ENCODE measurements around the gene GPC5. TPM values are rescaled to one million over a fixed set of nuclear protein-coding genes. Genes with fewer than 3 reads are reported as not detected.

GPC5 gene
- total RNA-seq, 2 experiments from 2014 or later: 2.4 TPM; not detected in 1

DNA sequence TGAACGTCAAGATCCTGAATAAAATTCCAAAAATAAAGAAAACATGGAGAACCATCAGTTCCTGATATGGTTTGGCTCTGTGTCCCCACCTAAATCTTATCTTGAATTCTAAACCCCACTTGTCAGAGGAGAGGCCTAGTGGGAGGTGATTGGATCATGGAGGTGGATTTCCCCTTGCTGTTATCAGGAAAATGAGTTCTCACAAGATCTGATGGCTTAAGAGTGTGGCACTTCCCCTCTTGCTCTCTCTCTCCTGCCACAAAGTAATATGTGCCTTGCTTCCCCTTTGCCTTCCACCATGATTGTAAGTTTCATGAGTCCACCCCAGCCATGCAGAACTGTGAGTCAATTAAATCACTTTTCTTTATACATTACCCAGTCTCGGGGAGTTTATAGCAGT lies 827.4 kb downstream of the GPC5 start:
- intact Hi-C loops (cut with micrococcal nuclease; ENCODE audit: unreplicated experiment): no loop called here
- 0 out of 2 replicates have a peak, but pooled peaks cover 4% of the 10 kb centered on the region for H3K9me2 ChIP-seq (ENCODE audit: insufficient read depth, low read length)
- TF ChIP-seq, protein P1, sequence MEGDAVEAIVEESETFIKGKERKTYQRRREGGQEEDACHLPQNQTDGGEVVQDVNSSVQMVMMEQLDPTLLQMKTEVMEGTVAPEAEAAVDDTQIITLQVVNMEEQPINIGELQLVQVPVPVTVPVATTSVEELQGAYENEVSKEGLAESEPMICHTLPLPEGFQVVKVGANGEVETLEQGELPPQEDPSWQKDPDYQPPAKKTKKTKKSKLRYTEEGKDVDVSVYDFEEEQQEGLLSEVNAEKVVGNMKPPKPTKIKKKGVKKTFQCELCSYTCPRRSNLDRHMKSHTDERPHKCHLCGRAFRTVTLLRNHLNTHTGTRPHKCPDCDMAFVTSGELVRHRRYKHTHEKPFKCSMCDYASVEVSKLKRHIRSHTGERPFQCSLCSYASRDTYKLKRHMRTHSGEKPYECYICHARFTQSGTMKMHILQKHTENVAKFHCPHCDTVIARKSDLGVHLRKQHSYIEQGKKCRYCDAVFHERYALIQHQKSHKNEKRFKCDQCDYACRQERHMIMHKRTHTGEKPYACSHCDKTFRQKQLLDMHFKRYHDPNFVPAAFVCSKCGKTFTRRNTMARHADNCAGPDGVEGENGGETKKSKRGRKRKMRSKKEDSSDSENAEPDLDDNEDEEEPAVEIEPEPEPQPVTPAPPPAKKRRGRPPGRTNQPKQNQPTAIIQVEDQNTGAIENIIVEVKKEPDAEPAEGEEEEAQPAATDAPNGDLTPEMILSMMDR (conservative IDR thresholded peaks at IDR 0.05; ENCODE audit: low read length): no peak
- no peak for TF ChIP-seq EZH2phosphoT487 (IDR thresholded peaks at IDR 0.05; ENCODE audit: borderline replicate concordance, low read depth, low read length)
- no peak overlapping the region for H3K4me2 ChIP-seq (ENCODE audit: low read length)
- H2AFZ ChIP-seq (ENCODE audit: low read length): no peak overlapping the region
- no peak overlapping the region for H3K4me3 ChIP-seq (ENCODE audit: low read depth, low read length, poor library complexity, severe bottlenecking)
- H3K9me3 ChIP-seq (ENCODE audit: low read length): no peaks in the 10 kb centered on the region
- H3K4me1 ChIP-seq (ENCODE audit: insufficient read depth, low read length, poor library complexity, severe bottlenecking): no peaks in the 10 kb centered on the region
- POLR2A ChIA-PET: interaction anchor here (0.8 to 2.5 kb wide), 10 partner anchors 11 to 734 kb away, joined by 3 to 21 read pairs (median 4); no protein-coding TSS in a partner anchor
- H4K20me1 ChIP-seq (ENCODE audit: insufficient read depth, low read length): no peaks in the 10 kb centered on the region
- H3K79me2 ChIP-seq (ENCODE audit: insufficient read depth, low read depth, low read length): no peaks in the 10 kb centered on the region
- DNase-seq (ENCODE audit: low spot score): no peak
- CTCF ChIA-PET (ENCODE audit: unreplicated experiment): no interaction called here
- H3K27ac ChIP-seq (ENCODE audit: low read depth, low read length, poor library complexity, severe bottlenecking): no peak overlapping the region
- BruUV-seq (replicated peaks): no TSS peak
- H3K36me3 ChIP-seq (ENCODE audit: insufficient read depth, low read length): no peaks in the 10 kb centered on the region

GRCh38 chr13:92232871-92233270 lies 834.5 kb downstream of the GPC5 start:
- no peak overlapping the region for H2AFZ ChIP-seq (ENCODE audit: low read length)
- no peak overlapping the region for H3K27ac ChIP-seq (ENCODE audit: low read depth, low read length, poor library complexity, severe bottlenecking)
- no peaks in the 10 kb centered on the region for H3K4me1 ChIP-seq (ENCODE audit: insufficient read depth, low read length, poor library complexity, severe bottlenecking)
- H3K4me3 ChIP-seq (ENCODE audit: low read depth, low read length, poor library complexity, severe bottlenecking): no peak overlapping the region
- H3K9me3 ChIP-seq (ENCODE audit: low read length): no peaks in the 10 kb centered on the region
- DNase-seq (ENCODE audit: low spot score): no peak
- TF ChIP-seq, protein P1 (conservative IDR thresholded peaks at IDR 0.05; ENCODE audit: low read length): no peak
- TF ChIP-seq EZH2phosphoT487 (IDR thresholded peaks at IDR 0.05; ENCODE audit: borderline replicate concordance, low read depth, low read length): no peak
- no TSS peak for BruUV-seq (replicated peaks)
- H3K4me2 ChIP-seq (ENCODE audit: low read length): no peak overlapping the region
- H3K9me2 ChIP-seq (ENCODE audit: insufficient read depth, low read length): peaks cover 11% of the 10 kb centered on the region; the same call in 1 of the 2 replicates
- H3K36me3 ChIP-seq (ENCODE audit: insufficient read depth, low read length): no peaks in the 10 kb centered on the region
- POLR2A ChIA-PET: interaction anchor here (0.9 to 1.3 kb wide), 2 partner anchors 17 to 20 kb away, joined by 3 to 5 read pairs; no protein-coding TSS in a partner anchor
- H4K20me1 ChIP-seq (ENCODE audit: insufficient read depth, low read length): no peaks in the 10 kb centered on the region
- CTCF ChIA-PET (ENCODE audit: unreplicated experiment): no interaction called here
- intact Hi-C loops (cut with micrococcal nuclease; ENCODE audit: unreplicated experiment): no loop called here
- H3K79me2 ChIP-seq (ENCODE audit: insufficient read depth, low read depth, low read length): no peaks in the 10 kb centered on the region

- BruUV-seq (replicated peaks): no TSS peak
- Histone ChIP-seq H3K4me3 (ENCODE audit: low read depth, low read length, poor library complexity, severe bottlenecking) (no peak overlapping the region), H4K20me1 (ENCODE audit: insufficient read depth, low read length) (no peaks in the 10 kb centered on the region), H3K36me3 (ENCODE audit: insufficient read depth, low read length) (no peaks in the 10 kb centered on the region), H3K9me3 (ENCODE audit: low read length) (no peaks in the 10 kb centered on the region), H2AFZ (ENCODE audit: low read length) (no peak overlapping the region), H3K9me2 (ENCODE audit: insufficient read depth, low read length) (no peaks in the 10 kb centered on the region; the same call in 1 of the 2 replicates), H3K27ac (ENCODE audit: low read depth, low read length, poor library complexity, severe bottlenecking) (no peak overlapping the region), H3K4me1 (ENCODE audit: insufficient read depth, low read length, poor library complexity, severe bottlenecking) (no peaks in the 10 kb centered on the region), H3K79me2 (ENCODE audit: insufficient read depth, low read depth, low read length) (no peaks in the 10 kb centered on the region), H3K4me2 (ENCODE audit: low read length) (no peak overlapping the region)
- no peak for DNase-seq (ENCODE audit: low spot score)
- ChIA-PET POLR2A (interaction anchor here (0.8 to 2.8 kb wide), 19 partner anchors 10 to 471 kb away, joined by 3 to 25 read pairs (median 3); no protein-coding TSS in a partner anchor), CTCF (ENCODE audit: unreplicated experiment) (interaction anchor here (1.0 kb wide), 2 partner anchors 10 to 11 kb away, joined by 3 read pairs; no protein-coding TSS in a partner anchor)
- TF ChIP-seq, protein P1 (conservative IDR thresholded peaks at IDR 0.05; ENCODE audit: low read length): no peak
- TF ChIP-seq EZH2phosphoT487 (IDR thresholded peaks at IDR 0.05; ENCODE audit: borderline replicate concordance, low read depth, low read length): no peak
- intact Hi-C loops (cut with micrococcal nuclease; ENCODE audit: unreplicated experiment): no loop called here
These were observed 853.3 kb downstream of the GPC5 start for GRCh38 chr13:92251671-92252210.

Measured in OCI-LY7 (cell line).